ENCODE results near the gene GOLGA8B.
A peak's percentile ranks its signal among the peaks of the same experiment; 100 is the strongest.
"Not testable (repeated sequence)": the region's sequence is repeated elsewhere in the genome, so short reads cannot be mapped to it uniquely, and the experiment has no call there.

GOLGA8B gene

GRCh38 chr15:34583399-34584329, at the start of gene GOLGA8B:
Gene GOLGA8B (minus strand): TSS chr15:34583651. CDS start chr15:34535912, 47,739 bp downstream.
- DNase-seq (ENCODE audit: low read depth): peak; percentile 42

- not testable (repeated sequence) for DNase-seq (ENCODE audit: low read depth)
Observed at GRCh38 chr15:34633165-34633564, 49.7 kb upstream of the GOLGA8B start.

GRCh38 chr15:34628577-34629152, 45.2 kb upstream of the GOLGA8B start:
- no peak for DNase-seq (ENCODE audit: low read depth)

GRCh38 chr15:34625007-34625406, 41.6 kb upstream of the GOLGA8B start:
- DNase-seq (ENCODE audit: low read depth): no peak

- DNase-seq (ENCODE audit: low read depth): no peak
Observed at GRCh38 chr15:34621675-34622074, 38.2 kb upstream of the GOLGA8B start.

GRCh38 chr15:34620814-34621213, 37.4 kb upstream of the GOLGA8B start:
- no peak for DNase-seq (ENCODE audit: low read depth)

- DNase-seq (ENCODE audit: low read depth): no peak
Observed at GRCh38 chr15:34620142-34620541, 36.7 kb upstream of the GOLGA8B start.

- no peak for DNase-seq (ENCODE audit: low read depth)
Observed at GRCh38 chr15:34619151-34619550, 35.7 kb upstream of the GOLGA8B start.

GRCh38 chr15:34618073-34618472, 34.6 kb upstream of the GOLGA8B start:
- DNase-seq (ENCODE audit: low read depth): no peak

- no peak for DNase-seq (ENCODE audit: low read depth)
Observed at GRCh38 chr15:34616613-34617012, 33.2 kb upstream of the GOLGA8B start.

- no peak for DNase-seq (ENCODE audit: low read depth)
Observed at GRCh38 chr15:34613997-34614396, 30.5 kb upstream of the GOLGA8B start.

- DNase-seq (ENCODE audit: low read depth): no peak
Observed at GRCh38 chr15:34613301-34613700, 29.9 kb upstream of the GOLGA8B start.

- no peak for DNase-seq (ENCODE audit: low read depth)
Observed at GRCh38 chr15:34610354-34610753, 26.9 kb upstream of the GOLGA8B start.

GRCh38 chr15:34609102-34610057, 25.9 kb upstream of the GOLGA8B start:
- DNase-seq (ENCODE audit: low read depth): no peak

GRCh38 chr15:34608517-34608916, 25.1 kb upstream of the GOLGA8B start:
- DNase-seq (ENCODE audit: low read depth): no peak

GRCh38 chr15:34607832-34608231, 24.4 kb upstream of the GOLGA8B start:
- DNase-seq (ENCODE audit: low read depth): no peak

- DNase-seq (ENCODE audit: low read depth): no peak
Observed at GRCh38 chr15:34606545-34606944, 23.1 kb upstream of the GOLGA8B start.

- DNase-seq (ENCODE audit: low read depth): no peak
Observed at GRCh38 chr15:34606131-34606530, 22.7 kb upstream of the GOLGA8B start.

GRCh38 chr15:34603095-34603494, 19.6 kb upstream of the GOLGA8B start:
- no peak for DNase-seq (ENCODE audit: low read depth)

- no peak for DNase-seq (ENCODE audit: low read depth)
Observed at GRCh38 chr15:34600923-34601322, 17.5 kb upstream of the GOLGA8B start.

GRCh38 chr15:34598799-34599585, 15.5 kb upstream of the GOLGA8B start:
- DNase-seq (ENCODE audit: low read depth): no peak
